IMR-90 (cell line): ENCODE data around the gene MTR. TPM values are rescaled to one million over a fixed set of nuclear protein-coding genes. Genes with fewer than 3 reads are reported as not detected.

ENCODE experiments used
- ATAC-seq: fragments of 200-7000 bp; cut with Tn5 transposase; 2 replicates; pipeline ENCODE4 v1.9.1; 2020; ENCODE audit warnings: low read depth, mild to moderate bottlenecking, moderate library complexity
- BruUV-seq: library from RNA; stranded (reverse); fragments of 400-500 nt; replicated peaks from 2 replicates; lab custom pipeline; 2021; lab: Mats Ljungman, UMichigan
- CTCF ChIA-PET: fragments of 300-600 bp; formaldehyde crosslinking; extraction: SDS; loops from one replicate; lab custom pipeline; 2021; ENCODE audit warnings: antibody characterized with exemption; lab: Yijun Ruan, JAX
- POLR2A ChIA-PET: fragments of 300-600 bp; sonication (Branson Sonifier 250); formaldehyde crosslinking; loops from one replicate; lab custom pipeline; 2022; ENCODE audit warnings: antibody characterized with exemption; ENCODE audit not compliant: unreplicated experiment; lab: Charles Lee
- DNase-seq: peaks from one replicate; pipeline ENCODE4 v3.0.0; 2013
- H2AFZ ChIP-seq: replicated peaks from 2 replicates; pipeline ENCODE3; 2013; ENCODE audit warnings: low read length, mild to moderate bottlenecking; ENCODE audit not compliant: poor library complexity
- H2AK5ac ChIP-seq: 2 replicates; pipeline ENCODE4 v1.6.1; 2013; ENCODE audit warnings: low read depth, low read length, inconsistent platforms
- H2AK9ac ChIP-seq: replicated peaks from 2 replicates; pipeline ENCODE3; 2013; ENCODE audit warnings: mild to moderate bottlenecking, low read depth, low read length, moderate library complexity; ENCODE audit not compliant: poor library complexity
- H2BK120ac ChIP-seq: 2 replicates; pipeline ENCODE4 v1.6.1; 2013; ENCODE audit warnings: low read depth, low read length, inconsistent platforms
- H2BK15ac ChIP-seq: 3 replicates; pipeline ENCODE4 v1.6.1; 2013; ENCODE audit warnings: low read depth, low read length, inconsistent platforms
- H2BK20ac ChIP-seq: 2 replicates; pipeline ENCODE4 v1.6.1; 2013; ENCODE audit warnings: low read depth, mild to moderate bottlenecking, inconsistent platforms, low read length, moderate library complexity
- H2BK5ac ChIP-seq: 2 replicates; pipeline ENCODE4 v1.6.1; 2013; ENCODE audit warnings: mild to moderate bottlenecking, low read depth, low read length, inconsistent platforms; ENCODE audit not compliant: poor library complexity, severe bottlenecking
- H3K14ac ChIP-seq: replicated peaks from 2 replicates; pipeline ENCODE4 v1.6.1; 2013; ENCODE audit warnings: low read depth, low read length, inconsistent platforms
- H3K18ac ChIP-seq: 2 replicates; pipeline ENCODE4 v1.6.1; 2013; ENCODE audit warnings: low read depth, low read length, control low read depth
- H3K23ac ChIP-seq: 2 replicates; pipeline ENCODE4 v1.6.1; 2013; ENCODE audit warnings: low read depth, low read length, inconsistent platforms
- H3K27ac ChIP-seq: 2 replicates; pipeline ENCODE4 v1.5.1; 2013; ENCODE audit warnings: mild to moderate bottlenecking, control low read depth, low read length; ENCODE audit not compliant: insufficient read depth
- H3K27me3 ChIP-seq: 2 replicates; pipeline ENCODE4 v1.6.1; 2013; ENCODE audit warnings: low read length; ENCODE audit not compliant: control insufficient read depth, insufficient read depth
- H3K36me3 ChIP-seq: 2 replicates; pipeline ENCODE4 v1.6.1; 2013; ENCODE audit warnings: low read length, mixed read lengths; ENCODE audit not compliant: control insufficient read depth, insufficient read depth
- H3K4ac ChIP-seq: 2 replicates; pipeline ENCODE4 v1.6.1; 2013; ENCODE audit warnings: low read depth, low read length, inconsistent platforms
- H3K4me1 ChIP-seq: 2 replicates; pipeline ENCODE4 v1.6.1; 2013; ENCODE audit warnings: low read length, mixed read lengths; ENCODE audit not compliant: control insufficient read depth, insufficient read depth
- H3K4me2 ChIP-seq: 2 replicates; pipeline ENCODE4 v1.6.1; 2013; ENCODE audit warnings: low read depth, mild to moderate bottlenecking, control low read depth, low read length, moderate library complexity
- H3K4me3 ChIP-seq: 2 replicates; pipeline ENCODE4 v1.5.1; 2013; ENCODE audit warnings: low read depth, mild to moderate bottlenecking, control low read depth, low read length, moderate library complexity; ENCODE audit not compliant: insufficient read depth
- H3K56ac ChIP-seq: 2 replicates; pipeline ENCODE4 v1.6.1; 2013; ENCODE audit warnings: low read length, inconsistent platforms; ENCODE audit not compliant: insufficient read depth; ENCODE audit errors: extremely low read depth
- H3K79me1 ChIP-seq, 2 experiments: 2 replicates each; pipeline ENCODE4 v1.6.1; 2013; ENCODE audit warnings: low read length in 2 of 2, inconsistent platforms in 1 of 2, low read depth in 1 of 2
- H3K9ac ChIP-seq: 2 replicates; pipeline ENCODE4 v1.6.1; 2013; ENCODE audit warnings: low read depth, low read length, control low read depth
- H3K9me1 ChIP-seq: 2 replicates; pipeline ENCODE4 v1.6.1; 2013; ENCODE audit warnings: low read length, inconsistent platforms; ENCODE audit not compliant: insufficient read depth
- H3K9me3 ChIP-seq: 2 replicates; pipeline ENCODE4 v1.6.1; 2013; ENCODE audit warnings: low read length; ENCODE audit not compliant: control insufficient read depth, insufficient read depth
- H4K20me1 ChIP-seq: 2 replicates; pipeline ENCODE4 v1.6.1; 2013; ENCODE audit warnings: low read length, inconsistent platforms; ENCODE audit not compliant: insufficient read depth
- H4K5ac ChIP-seq: 2 replicates; pipeline ENCODE4 v1.6.1; 2013; ENCODE audit warnings: mild to moderate bottlenecking, low read depth, low read length, control low read depth
- H4K8ac ChIP-seq, 2 experiments: 2 replicates each; pipeline ENCODE4 v1.6.1; 2013; ENCODE audit warnings: low read depth in 2 of 2, low read length in 2 of 2, control low read depth in 1 of 2, inconsistent platforms in 1 of 2
- H4K91ac ChIP-seq: 2 replicates; pipeline ENCODE4 v1.6.1; 2013; ENCODE audit warnings: low read depth, low read length, inconsistent platforms; ENCODE audit not compliant: insufficient read depth
- BHLHE40 ChIP-seq: fragments of 150-350 bp; IDR thresholded peaks from 2 replicates; pipeline ENCODE4 v1.6.1; 2016; ENCODE audit warnings: mild to moderate bottlenecking, low read depth, low read length
- CEBPB ChIP-seq: IDR thresholded peaks from 2 replicates; pipeline ENCODE4 v1.6.1; 2012; ENCODE audit warnings: low read depth, low read length, improper control_type of control experiment
- CHD1 ChIP-seq: IDR thresholded peaks from 2 replicates; pipeline ENCODE4 v1.6.1; 2012; ENCODE audit warnings: low read depth, low read length, improper control_type of control experiment
- CTCF ChIP-seq: conservative IDR thresholded peaks from 2 replicates; pipeline ENCODE4 v1.5.1; 2012; ENCODE audit warnings: mild to moderate bottlenecking, low read depth, low read length, improper control_type of control experiment
- FOS ChIP-seq: fragments of 150-350 bp; IDR thresholded peaks from 2 replicates; pipeline ENCODE4 v1.6.1; 2016; ENCODE audit warnings: low read depth, low read length
- MXI1 ChIP-seq: IDR thresholded peaks from 2 replicates; pipeline ENCODE4 v1.6.1; 2012; ENCODE audit warnings: low read depth, mild to moderate bottlenecking, low read length, moderate library complexity, borderline replicate concordance
- RFX5 ChIP-seq: IDR thresholded peaks from 2 replicates; pipeline ENCODE4 v1.8.0; 2012; ENCODE audit warnings: low read depth, mild to moderate bottlenecking, low read length, moderate library complexity
- WGBS, 2 experiments: methylation state at CpG; one replicate each; pipeline versions ENCODE4 v1.1.5 to v1.1.7; 2013; ENCODE audit warnings: missing lambda C conversion rate in 2 of 2; ENCODE audit not compliant: insufficient read length in 1 of 2; ENCODE audit errors: extremely low coverage in 2 of 2; 5-methylcytosine and 5-hydroxymethylcytosine counted together
- dilution Hi-C: fragments of 300-500 bp; cut with HindIII; formaldehyde crosslinking; loops from one replicate; pipeline ENCODE4 v1.14.3; 2018; ENCODE audit warnings: low sequenced_read_pairs; ENCODE audit not compliant: unreplicated experiment
- in situ Hi-C: fragments of 300-500 bp; cut with MboI; formaldehyde crosslinking; loops from 3 replicates; pipeline ENCODE4 v1.14.3; 2019; ENCODE audit warnings: low sequenced_read_pairs, inconsistent platforms, mixed read lengths
- intact Hi-C: fragments of 100-400 bp; cut with micrococcal nuclease; formaldehyde crosslinking; loops from 2 replicates; pipeline ENCODE4 v1.10.0; 2022
- polyA plus RNA-seq, 3 experiments: library from polyadenylated mRNA; depleted of rRNA; stranded (reverse); fragments of >200 nt; gene quantifications; 2 replicates each; pipeline ENCODE4 v1.2.3, GENCODE V29; 2012; ENCODE audit warnings: low replicate concordance in 1 of 3
- total RNA-seq: library from RNA; depleted of rRNA; stranded (reverse); fragments of >200 nt; gene quantifications from 2 replicates; pipeline ENCODE4 v1.2.3, GENCODE V29; 2012

The MTR gene
- total and polyA plus RNA-seq, 2 of the 4 experiments (the other 2 are of a cell fraction) = 7.7 to 31.0 TPM

- peak; percentile 78 for ATAC-seq
- H2BK15ac ChIP-seq = no peak overlapping the region
- ChIA-PET POLR2A (no interaction called here), CTCF (interaction anchor here (1.2 kb wide), 1 partner anchor 101 kb away, joined by 3 read pairs; no protein-coding TSS in a partner anchor)
- no CpG with 5 or more reads among the region's 4 CpGs for WGBS, 2 experiments
- H3K9me1 ChIP-seq = no peaks in the 10 kb centered on the region
- H4K20me1 ChIP-seq = no peaks in the 10 kb centered on the region; the same call in 1 of the 2 replicates
- H4K91ac ChIP-seq = no peak overlapping the region
- no peak for TF ChIP-seq MXI1
- no peak for TF ChIP-seq CHD1
- no peak for TF ChIP-seq FOS
- no peak for TF ChIP-seq CEBPB
- no peak for TF ChIP-seq RFX5
- TF ChIP-seq BHLHE40 = no peak
- TF ChIP-seq CTCF = no peak
- H2BK5ac ChIP-seq = peak overlapping the region; percentile 48
- no peak overlapping the region for H3K4me3 ChIP-seq
- no peak overlapping the region for H3K14ac ChIP-seq
- H3K27me3 ChIP-seq = no peaks in the 10 kb centered on the region
- no peak overlapping the region for H2AK9ac ChIP-seq
- H2AFZ ChIP-seq = no peak overlapping the region
- H2BK120ac ChIP-seq = peak overlapping the region; percentile 36
- H4K8ac ChIP-seq = no peak overlapping the region
- H3K36me3 ChIP-seq = peaks cover 13% of the 10 kb centered on the region
- no TSS peak for BruUV-seq
- H3K27ac ChIP-seq = no peak overlapping the region; the same call in 1 of the 2 replicates
- H3K4ac ChIP-seq = peak overlapping the region; percentile 44; the same call in 1 of the 2 replicates
- DNase-seq = peak; percentile 21
- no peak overlapping the region for H3K56ac ChIP-seq
- H3K79me1 ChIP-seq = no peaks in the 10 kb centered on the region; a peak in 2 of 4 replicates
- peak overlapping the region; percentile 9; the same call in 1 of the 2 replicates for H2BK20ac ChIP-seq
- no peak overlapping the region; the same call in 1 of the 2 replicates for H3K4me2 ChIP-seq
- H3K18ac ChIP-seq = peak overlapping the region; percentile 29; the same call in 1 of the 2 replicates
- peaks cover 7% of the 10 kb centered on the region for H3K4me1 ChIP-seq
- 0 out of 2 replicates have a peak overlapping the region, but pooled peaks have one; percentile 2 for H3K23ac ChIP-seq
- in situ Hi-C loops (no loop called here), intact Hi-C loops (no loop called here), dilution Hi-C loops (no loop called here)
- H4K5ac ChIP-seq = no peak overlapping the region
- H2AK5ac ChIP-seq = no peak overlapping the region
- no peak overlapping the region for H3K9ac ChIP-seq
- no peaks in the 10 kb centered on the region for H3K9me3 ChIP-seq
Observed at GRCh38 chr1:236853921-236854604, 59.0 kb downstream of the MTR start.
